Omental fat pad (tissue), 4 donors: Measurements from ENCODE around the gene OTOA. TPM values are rescaled to one million over a fixed set of nuclear protein-coding genes. Genes with fewer than 3 reads are reported as not detected.
"Not testable (repeated sequence)": the region's sequence is repeated elsewhere in the genome, so short reads cannot be mapped to it uniquely, and the experiment has no call there.

Source experiments
- ATAC-seq: fragments of 150-250 bp; one replicate; pipeline ENCODE4 v1.9.1; 2016; ENCODE audit warnings: mild to moderate bottlenecking, moderate library complexity; ENCODE audit not compliant: low FRiP score
- DNase-seq: peaks from one replicate; pipeline ENCODE4 v3.0.0-alpha.2; 2019; ENCODE audit warnings: low spot score
- CTCF ChIP-seq, 3 donors: fragments of 450-650 bp; IDR thresholded peaks; one replicate each; pipeline ENCODE4 v1.5.1; 2016 to 2017; ENCODE audit warnings: antibody characterized with exemption in 3 of 3, mild to moderate bottlenecking in 3 of 3, moderate library complexity in 2 of 3
- total RNA-seq, 4 donors: library from RNA; depleted of rRNA; stranded (reverse); fragments of >200 nt; gene quantifications; one replicate each; pipeline ENCODE4 v1.1.0, GENCODE V29; 2016

OTOA gene
- total RNA-seq, 4 donors from 2014 or later = 0.25 to 1.2 (median 0.69) TPM

- ATAC-seq = no peak
- DNase-seq = no peak
These were observed 29.6 kb upstream of the OTOA start for GRCh38 chr16:21634216-21634615.

GRCh38 chr16:21635694-21636093 lies 28.1 kb upstream of the OTOA start:
- DNase-seq, ATAC-seq: not testable (repeated sequence)

More at GRCh38 chr16:21634216-21634615, 29.6 kb upstream of the OTOA start:
- no peak for TF ChIP-seq CTCF (IDR thresholded peaks at IDR 0.05)

- DNase-seq (no peak), ATAC-seq (peak; percentile 44)
- no peak for TF ChIP-seq CTCF (IDR thresholded peaks at IDR 0.05)
These were observed 26.5 kb upstream of the OTOA start for GRCh38 chr16:21637032-21637968.

- TF ChIP-seq CTCF (IDR thresholded peaks at IDR 0.05) = no peak
- no peak for ATAC-seq
These were observed 25.2 kb upstream of the OTOA start for GRCh38 chr16:21638573-21638975.

GRCh38 chr16:21639493-21639892 lies 24.3 kb upstream of the OTOA start:
- ATAC-seq (no peak), DNase-seq (no peak)
- no peak for TF ChIP-seq CTCF (IDR thresholded peaks at IDR 0.05)

More at GRCh38 chr16:21638573-21638975, 25.2 kb upstream of the OTOA start:
- DNase-seq = no peak

- no peak for TF ChIP-seq CTCF (IDR thresholded peaks at IDR 0.05)
- no peak for ATAC-seq
- DNase-seq = no peak
These were observed 21.9 kb upstream of the OTOA start for GRCh38 chr16:21641916-21642315.

GRCh38 chr16:21642861-21643260 lies 20.9 kb upstream of the OTOA start:
- ATAC-seq (no peak), DNase-seq (no peak)
- TF ChIP-seq CTCF (IDR thresholded peaks at IDR 0.05) = no peak
